Measurements from ENCODE around the gene DIRAS1.
"Not testable (repeated sequence)": the region's sequence is repeated elsewhere in the genome, so short reads cannot be mapped to it uniquely, and the experiment has no call there.

Gene DIRAS1

GRCh38 chr19:2676823-2677222, 44.3 kb downstream of the DIRAS1 start:
- DNase-seq (ENCODE audit: low spot score) = no peak

- DNase-seq (ENCODE audit: low spot score) = no peak
These were observed 45.3 kb downstream of the DIRAS1 start for GRCh38 chr19:2675892-2676291.

GRCh38 chr19:2670217-2670616, 51.0 kb downstream of the DIRAS1 start:
- DNase-seq (ENCODE audit: low spot score) = no peak

GRCh38 chr19:2668175-2668763, 52.9 kb downstream of the DIRAS1 start:
- no peak for DNase-seq (ENCODE audit: low spot score)

- DNase-seq (ENCODE audit: low spot score) = not testable (repeated sequence)
These were observed 53.8 kb downstream of the DIRAS1 start for GRCh38 chr19:2667349-2667748.

GRCh38 chr19:2666344-2666994, 54.7 kb downstream of the DIRAS1 start:
- DNase-seq (ENCODE audit: low spot score) = no peak

GRCh38 chr19:2665103-2665502, 56.1 kb downstream of the DIRAS1 start:
- DNase-seq (ENCODE audit: low spot score) = no peak
